Measurements from ENCODE around the gene CALML6.
A peak's percentile ranks its signal among the peaks of the same experiment; 100 is the strongest.
"Not testable (repeated sequence)": the region's sequence is repeated elsewhere in the genome, so short reads cannot be mapped to it uniquely, and the experiment has no call there.

Gene CALML6, protein sequence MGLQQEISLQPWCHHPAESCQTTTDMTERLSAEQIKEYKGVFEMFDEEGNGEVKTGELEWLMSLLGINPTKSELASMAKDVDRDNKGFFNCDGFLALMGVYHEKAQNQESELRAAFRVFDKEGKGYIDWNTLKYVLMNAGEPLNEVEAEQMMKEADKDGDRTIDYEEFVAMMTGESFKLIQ

DNA sequence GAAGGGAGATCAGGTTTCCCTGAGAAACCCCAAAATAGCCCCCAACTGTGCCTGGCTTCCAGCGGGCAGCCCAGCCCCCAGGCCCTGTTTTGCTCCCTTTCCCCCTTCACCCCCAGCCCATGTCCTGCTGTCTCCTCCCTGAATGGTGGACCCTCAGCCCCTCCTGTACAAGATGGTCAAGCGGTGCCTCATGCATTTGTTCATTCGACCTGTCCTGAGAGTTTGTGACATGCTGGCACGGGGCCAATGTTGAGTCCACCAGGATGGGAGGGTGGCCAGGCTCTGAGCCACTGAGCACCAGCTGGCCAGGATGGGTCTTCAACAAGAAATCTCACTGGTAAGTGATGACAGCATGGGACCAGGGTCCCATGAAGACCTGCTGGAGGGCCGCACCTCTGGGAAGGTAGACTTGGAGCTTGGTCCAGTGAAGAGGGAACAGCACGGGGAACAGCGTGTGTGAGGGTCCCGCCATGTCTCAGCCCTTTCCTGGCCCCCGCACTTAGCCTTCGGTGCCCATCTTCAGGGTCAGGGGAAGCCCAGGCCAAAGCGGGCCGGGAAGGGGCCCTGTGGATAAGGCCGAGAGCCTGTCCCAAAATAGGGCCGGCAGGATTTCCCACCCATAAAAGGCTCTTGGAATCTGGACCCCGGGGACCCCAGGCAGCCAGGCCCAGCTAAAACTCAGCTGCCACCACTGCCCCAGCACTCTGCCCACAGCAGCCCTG, at the start of gene CALML6:
Gene CALML6, plus strand, starts transcription at position 290 of the 722 bp plus-strand sequence. Its CDS starts 21 bp downstream, at position 311.
- DNase-seq, result no peak

DNA sequence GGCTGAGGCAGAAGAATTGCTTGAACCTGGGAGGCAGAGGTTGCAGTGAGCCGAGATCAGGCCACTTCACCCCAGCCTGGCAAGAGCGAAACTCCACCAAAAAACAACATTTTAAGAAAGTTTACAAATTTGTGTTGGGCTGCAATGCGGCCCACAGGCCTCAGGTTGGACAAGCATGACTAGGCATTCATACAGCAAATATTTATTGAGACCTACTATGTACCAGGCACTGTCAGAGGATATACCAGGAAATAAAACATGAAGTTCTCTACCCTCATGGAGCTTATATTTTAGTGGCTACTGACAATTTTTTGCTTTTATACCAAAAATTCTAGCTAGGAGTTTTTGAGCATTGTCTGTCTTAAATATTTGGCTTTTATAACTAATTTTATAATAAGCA, 47.9 kb upstream of the CALML6 start:
- peak; percentile 0 for DNase-seq

DNA sequence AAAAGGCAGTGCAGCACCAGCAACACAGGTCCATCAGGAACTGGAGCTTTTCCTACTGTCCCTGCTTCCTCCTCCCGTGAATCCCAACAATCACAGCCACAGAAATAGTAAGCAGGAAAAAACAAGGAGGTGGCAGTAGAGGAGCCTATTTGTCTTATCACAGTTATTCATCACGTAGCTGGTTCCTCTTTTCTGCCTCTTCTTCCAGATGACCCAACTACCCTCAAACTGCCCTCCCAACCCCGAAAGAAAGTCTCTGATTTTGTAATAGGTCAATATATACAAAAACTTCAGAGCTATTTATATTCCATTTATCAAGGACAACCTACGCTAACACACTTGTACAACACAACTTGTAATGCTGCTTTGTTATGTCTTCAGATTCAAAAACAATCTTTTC, 45.6 kb upstream of the CALML6 start:
- DNase-seq, result peak; percentile 9

DNA sequence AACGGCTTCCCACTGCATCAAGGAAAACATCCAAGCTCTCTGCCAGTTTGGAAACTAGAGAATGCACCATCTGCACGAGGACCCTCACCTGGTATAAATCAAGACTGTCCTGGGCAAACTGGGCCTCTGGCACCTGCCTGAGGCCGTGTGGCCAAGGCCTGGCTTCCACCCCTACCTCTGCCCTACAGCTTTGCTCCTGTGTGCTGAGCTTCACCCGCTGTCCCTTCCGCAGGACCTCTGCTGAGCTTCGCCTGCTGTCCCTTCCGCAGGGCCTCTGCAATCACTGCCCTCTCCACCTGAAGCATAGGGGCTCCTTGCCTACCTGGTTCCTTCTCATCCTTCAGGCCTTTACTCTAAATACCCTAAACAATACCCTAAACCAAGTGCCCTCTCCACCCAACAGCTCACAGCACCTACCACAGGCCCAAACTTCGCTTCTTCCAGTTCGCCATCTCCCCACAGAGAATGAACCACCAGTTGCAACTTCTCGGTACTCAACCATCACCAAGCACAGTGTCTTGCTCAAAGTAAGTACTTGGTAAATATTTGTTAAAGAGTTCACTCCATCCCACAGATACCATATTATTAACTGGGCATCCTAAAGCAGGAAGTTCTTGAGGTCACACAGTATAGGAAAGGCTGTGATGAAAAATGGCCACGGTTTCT, 42.6 kb upstream of the CALML6 start:
- DNase-seq, result peak; percentile 1

DNA sequence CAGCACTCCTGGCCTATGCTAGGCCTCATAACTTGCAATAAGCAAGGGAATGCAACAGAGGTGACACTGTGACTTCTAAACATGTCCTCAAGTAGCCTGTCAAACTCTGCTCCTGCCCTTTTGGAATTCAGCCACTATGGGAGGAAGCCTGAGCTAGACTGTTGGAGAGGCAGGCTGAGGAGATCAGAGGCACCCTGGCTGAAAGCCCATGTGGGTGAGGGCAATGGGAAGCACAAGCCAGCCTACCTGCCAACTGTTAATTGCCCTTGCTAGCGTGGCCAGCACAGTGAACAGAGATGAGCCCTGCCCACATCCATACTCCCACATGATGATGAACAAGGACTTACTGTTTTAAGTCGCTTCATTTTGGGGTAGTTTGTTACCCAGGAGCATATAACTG, 41.9 kb upstream of the CALML6 start:
- peak; percentile 10 for DNase-seq

DNA sequence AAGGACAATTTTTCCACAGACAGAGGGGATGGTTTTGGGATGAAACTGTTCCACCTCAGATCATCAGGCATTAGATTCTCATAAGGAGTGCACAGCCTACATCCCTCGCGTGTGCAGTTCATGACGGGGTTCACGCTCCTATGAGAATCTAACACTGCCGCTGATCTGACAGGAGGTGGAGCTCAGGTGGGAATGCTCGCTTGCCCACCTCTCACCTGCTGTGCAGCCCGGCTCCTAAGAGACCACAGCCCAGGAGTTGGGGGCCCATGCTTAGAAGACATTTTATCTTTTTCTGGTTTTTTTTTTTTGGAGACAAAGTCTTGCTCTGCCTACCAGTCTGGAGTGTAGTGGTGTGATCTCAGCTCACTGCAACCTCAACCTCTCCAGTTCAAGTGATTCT, 40.2 kb upstream of the CALML6 start:
- DNase-seq, result no peak

DNA sequence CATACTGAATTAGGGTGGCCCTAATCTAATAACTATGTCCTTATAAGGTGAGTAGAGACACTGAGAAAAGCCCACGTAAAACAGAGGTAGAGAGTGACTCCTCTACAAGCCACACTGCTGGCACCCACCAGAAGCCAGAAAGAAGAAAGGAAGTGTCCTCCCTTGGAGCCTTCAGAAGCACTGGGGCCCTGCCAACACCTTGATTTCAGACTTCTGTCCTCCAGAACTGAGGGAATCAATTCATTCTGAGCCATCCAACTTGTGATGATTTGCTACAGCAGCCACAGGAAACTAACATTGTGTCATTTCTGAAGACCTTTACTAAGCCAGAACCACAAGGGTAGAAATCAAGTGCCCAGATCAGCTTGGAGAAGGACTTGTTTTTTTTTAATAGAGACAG, 39.1 kb upstream of the CALML6 start:
- no peak for DNase-seq

DNA sequence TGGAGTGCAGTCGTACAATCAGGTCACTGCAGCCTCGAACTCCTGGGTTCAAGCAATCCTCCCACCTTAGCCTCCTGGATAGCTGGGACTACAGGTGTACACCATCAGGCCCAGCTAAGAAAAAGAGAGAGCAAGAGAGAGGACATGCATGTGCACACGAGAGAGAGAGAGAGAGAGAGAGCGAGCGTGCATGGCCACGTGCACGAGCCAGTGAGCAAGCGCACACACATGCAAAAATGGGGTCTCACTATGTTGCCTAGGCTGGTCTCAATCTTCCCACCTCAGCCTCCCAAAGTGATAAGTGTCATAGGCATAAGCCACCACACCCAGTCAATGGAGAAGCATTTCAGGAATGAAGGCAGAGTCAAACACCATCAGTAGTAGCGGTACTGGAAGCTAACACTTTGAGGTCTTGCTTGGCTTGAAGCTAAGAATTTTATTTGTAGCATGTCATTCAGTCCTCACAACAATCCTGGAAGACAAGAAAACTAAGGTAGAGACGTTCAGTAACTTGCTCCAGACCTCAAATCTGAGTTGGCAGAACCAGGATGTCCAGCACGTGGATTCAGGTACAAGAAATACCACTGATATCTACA, 38.6 kb upstream of the CALML6 start:
- DNase-seq, result no peak

DNA sequence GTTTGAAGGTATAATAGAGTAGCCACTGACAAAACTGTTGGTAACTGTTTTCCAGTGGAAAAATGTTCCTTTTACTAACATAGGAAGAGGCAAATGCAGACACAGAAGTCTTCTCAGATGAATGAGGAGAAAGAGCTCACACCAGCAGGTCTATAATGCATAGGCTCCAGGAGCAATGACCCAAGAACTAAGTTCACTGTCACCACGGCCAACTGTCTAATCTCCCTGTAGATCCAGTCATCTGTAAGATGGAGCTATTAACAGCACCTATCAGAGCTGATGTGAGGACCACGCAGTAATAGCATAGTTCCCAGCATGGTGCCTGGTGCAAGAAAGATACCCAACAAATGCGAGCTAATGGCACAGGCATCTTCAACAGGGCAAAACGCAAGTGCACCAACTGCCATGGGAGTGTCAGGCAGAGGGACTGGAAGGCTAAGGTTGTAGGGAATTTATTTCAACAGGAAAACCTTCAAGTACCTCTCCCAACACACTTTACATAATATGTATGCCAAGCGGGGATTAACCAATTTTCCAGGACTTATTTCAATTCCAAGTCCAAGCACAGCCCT, 37.1 kb upstream of the CALML6 start:
- DNase-seq, result no peak

DNA sequence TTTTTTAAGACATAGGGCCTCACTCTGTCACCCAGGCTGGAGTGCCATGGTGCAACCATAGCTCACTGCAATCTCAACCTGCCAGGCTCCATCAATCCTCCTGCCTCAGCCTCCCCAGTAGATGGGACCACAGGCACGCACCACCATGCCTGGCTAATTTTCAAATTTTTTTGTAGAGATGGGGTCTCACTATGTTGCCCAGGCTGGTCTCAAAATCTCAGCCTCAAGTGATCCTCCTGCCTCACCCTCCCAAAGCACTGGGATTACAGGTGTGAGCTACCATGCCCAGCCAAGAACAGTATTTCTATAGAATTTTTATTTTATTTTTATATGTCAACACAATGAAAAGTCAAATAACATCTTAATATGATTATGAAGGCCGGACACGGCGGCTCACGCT, 35.1 kb upstream of the CALML6 start:
- no peak for DNase-seq

DNA sequence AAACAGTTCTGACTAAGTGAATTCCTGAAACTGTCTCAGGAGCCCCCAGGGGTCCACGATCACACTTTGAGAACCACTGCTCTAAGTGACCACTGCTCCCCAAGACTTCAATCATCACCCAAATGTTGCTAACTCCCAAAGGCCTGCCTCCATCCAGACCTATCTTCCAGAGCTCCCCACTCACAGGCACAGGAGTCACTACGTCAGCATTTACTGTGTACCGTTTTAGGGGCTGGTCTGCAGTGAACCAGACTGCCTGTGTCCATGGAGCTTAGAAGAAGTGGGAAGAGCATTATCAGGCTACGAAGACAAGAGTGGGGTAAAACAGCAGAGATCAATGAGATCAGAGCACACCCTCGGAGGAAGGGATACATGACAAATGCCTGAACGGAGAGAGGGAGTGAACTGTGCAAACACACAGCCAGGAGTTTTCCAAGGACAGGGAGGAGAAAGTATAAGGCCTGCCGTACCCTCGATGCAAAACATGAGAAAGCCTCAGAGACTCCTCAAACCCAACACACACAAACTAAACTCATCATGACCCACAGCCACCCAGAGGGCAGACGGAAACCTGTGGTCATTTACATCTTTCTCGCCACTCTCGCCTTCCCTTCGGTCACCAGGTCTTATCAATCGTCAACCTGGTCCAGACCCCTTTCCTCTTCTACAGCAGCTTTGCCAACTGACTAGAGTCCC, 34.3 kb upstream of the CALML6 start:
- no peak for DNase-seq

DNA sequence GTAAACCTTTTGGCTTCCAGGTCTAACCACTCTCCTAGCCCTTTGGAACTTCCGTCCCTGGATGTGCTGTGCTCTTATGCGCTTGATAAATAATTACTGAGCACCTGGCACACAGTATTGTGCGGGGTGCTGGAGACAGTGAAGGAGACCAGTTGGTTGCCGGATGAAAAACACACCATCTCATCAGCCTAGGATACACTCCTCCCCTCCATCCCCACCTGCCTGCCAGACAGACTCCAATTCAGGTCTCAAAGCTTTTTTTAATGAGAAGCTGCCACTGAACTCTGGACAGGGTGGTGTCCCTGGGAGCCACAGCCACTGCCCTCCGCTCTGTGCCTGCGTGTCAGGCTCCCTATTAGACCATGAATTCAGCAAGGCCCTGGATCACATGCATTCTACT, 33.3 kb upstream of the CALML6 start:
- DNase-seq, result no peak

DNA sequence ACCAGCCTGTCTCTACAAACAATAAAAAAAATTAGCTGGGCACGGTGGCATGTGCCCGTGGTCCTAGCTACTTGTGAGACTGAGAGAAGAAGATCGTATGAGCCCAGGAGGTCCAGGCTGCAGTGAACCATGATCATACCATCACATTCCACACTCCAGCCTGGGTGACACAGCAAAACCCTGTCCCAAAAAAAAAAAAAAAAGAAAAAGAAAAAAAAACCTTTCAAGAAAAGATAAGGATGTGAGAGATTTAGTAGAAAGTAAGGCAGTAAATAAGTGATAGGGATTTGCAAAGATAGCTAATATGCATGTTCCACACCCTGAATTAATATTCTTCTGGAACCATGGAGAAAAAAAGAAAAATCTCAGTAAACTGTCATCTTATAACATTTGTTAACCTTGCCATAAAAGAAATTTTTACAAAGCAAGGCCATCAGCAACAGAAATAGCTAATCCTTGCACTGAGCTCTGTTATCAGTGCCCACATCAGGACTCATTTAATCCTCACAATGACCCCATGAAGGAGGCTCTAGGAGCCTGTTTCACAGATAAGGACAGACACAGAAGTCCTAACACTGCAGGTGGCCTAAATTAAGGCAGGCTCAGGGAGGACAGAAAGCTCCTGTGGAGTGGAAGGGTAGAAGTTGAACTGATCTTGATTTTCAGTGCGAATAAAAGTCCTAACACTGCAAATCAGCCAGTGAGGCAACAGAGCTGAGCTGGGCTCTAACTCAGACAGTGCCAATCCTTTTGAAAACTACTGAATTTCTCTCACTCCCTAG, 31.8 kb upstream of the CALML6 start:
- no peak for DNase-seq

DNA sequence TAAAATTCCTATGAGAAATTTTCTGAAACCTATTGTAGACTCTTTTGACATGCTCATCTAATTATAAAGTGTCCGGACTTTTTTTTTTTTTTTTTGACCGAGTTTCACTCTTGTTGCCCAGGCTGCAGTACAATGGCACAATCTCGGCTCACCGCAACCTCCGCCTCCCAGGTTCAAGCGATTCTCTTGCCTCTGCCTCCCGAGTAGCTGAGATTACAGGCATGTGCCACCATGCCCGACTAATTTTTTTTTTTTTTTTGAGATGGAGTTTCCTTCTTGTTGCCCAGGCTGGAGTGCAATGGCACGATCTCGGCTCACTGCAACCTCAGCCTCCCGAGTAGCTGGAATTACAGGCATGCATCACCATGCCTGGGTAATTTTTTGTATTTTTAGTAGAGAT, 31.2 kb upstream of the CALML6 start:
- DNase-seq, result not testable (repeated sequence)

DNA sequence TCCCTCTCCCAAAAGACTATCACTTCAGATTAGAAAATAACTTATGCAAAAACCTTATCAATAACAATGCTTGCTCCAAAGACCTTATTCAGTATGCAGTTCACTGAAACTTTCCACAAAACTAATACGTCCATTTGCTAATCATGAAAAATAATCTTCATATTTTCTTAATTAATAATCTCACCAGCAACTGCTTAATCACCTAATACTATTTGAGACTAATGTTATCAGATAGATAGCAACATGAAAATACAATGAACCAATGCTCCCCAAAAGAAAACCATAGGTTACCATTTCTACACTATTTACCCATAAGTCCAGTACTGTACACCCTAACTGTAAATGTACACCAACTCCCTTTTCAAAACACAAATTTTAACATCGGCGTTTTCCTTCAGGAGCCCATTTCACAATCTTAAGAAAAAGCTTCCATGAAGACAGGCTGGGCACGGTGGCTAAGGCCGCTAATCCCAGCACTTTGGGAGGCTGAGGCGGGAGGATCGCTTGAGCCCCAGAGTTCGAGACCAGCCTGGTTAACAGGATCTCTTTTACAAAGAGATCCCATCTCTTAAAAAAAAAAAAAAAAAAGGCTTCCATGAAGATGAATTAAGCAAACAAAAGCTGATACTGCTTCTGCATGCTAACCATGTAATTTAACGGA, 25.8 kb upstream of the CALML6 start:
- no peak for DNase-seq

DNA sequence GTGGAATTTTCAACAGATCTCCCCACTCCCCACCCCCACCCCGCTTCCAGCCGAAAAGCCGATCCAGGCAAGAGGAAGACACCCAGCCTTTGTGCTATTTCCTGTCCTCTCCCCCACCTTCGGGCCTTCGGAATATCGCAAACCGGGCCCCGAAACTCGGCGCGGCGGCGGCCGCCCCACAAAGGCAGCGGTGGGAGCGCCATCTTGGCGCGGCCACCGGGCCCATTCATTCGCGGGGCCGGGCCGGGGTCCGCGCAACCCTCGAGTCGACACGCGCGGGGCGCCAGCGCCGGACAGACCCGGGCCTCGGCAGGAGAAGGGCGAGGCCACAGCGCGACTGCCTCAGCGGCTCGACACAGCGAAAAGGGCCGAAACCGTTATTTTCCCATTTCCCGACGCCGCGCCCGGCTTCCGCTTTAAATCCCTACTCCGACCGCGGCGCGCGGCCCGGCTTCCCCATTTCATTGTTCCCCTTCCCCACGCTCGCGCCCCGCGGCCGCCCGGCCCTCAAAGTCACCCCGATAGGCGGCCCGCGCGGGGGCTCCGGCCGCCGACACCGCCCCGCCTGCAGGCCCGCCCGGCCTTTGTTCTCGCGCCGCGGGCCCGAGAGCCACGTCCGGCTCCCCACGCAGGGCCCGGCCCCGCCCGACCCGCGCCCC, 25.1 kb upstream of the CALML6 start:
- DNase-seq, result peak; percentile 59

DNA sequence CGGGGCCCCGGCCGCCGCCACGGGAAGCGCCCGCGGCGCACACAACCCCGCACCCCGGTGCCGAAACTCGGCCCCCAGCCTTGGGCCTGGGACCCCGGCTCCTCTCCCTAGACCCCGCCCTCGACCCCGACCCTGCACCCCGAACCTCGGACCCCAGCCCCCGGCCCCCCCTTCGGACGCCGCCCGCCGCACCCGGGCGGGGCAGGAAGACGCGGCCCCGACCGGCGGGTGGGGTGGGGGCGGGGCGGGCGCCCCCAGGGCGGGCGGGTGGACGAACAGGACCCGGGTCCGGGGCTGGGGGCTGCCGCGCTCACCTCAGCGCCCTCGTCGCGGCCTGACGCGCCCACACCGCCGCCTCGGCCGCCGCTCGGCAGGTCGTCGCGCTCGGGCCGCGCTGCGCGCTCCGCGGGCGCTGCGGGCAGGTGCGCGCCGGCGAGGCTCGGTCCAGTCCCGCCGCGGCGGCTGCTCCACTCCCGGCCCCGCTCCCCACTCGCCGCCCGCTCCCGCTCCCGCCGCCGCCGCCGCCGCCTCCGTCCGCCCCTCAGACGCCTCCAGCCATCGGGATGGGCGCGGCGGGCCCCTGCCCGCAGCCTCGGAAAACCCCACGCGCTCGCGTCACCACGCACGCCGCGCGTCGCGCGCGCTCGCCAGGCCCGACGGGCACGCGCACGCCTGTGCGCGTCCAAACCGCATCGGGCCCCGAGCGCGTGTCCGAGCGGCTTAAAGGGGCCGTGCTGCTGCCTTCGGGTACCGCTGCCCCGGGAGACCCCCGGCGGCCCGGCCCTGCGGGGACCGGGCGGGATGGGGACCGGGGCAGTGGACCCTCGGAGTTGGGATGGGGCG, 24.3 kb upstream of the CALML6 start, which contains the start of gene GNB1:
Gene GNB1, minus strand, starts transcription at position 582 of the 843 bp plus-strand sequence. CDS start 65,634 bp downstream, outside the sequence.
- DNase-seq, result peak; percentile 89

DNA sequence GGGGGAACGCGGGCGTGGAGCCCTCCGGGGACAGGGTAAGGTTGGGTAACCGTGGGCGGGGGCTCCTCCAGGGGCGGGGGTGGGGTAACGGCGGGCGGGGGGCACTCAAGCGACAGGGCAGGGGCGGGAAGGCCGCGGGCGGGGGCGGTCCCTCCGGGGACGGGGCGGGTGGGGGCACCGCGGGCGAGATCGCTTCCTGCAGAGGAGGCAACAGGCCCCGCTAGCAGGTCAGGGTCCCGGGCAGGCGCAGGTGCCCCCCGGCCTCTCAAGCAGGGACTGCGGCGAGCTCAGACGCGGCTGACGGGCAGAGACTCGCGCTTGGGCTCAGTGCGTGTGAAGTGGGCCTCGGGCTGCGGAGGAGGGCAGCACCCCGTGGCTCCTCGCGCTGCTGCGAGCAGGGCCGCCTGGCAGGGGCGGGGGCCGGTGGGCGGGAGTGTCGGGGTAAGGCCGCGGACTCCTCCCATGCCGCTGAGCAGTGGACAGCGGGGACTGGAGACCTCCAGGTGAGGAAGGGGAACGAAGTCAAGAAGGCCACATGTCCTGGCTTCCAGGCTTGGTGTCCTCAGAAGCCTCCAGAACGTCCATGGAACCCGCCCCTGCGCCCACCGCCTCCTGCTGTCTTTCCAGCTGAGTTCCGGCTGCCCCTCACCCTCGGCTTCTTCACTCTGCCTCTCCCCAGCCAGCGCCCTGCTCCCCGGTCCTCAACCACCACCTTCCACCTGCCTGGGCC, 23.5 kb upstream of the CALML6 start:
- peak; percentile 85 for DNase-seq

All from CD4-positive, alpha-beta T cell treated with Interleukin-15 for 1 hour (primary cell).